Measurements from ENCODE around the gene B3GALT2. TPM values are rescaled to one million over a fixed set of nuclear protein-coding genes. Genes with fewer than 3 reads are reported as not detected.
"Not testable (repeated sequence)": the region's sequence is repeated elsewhere in the genome, so short reads cannot be mapped to it uniquely, and the experiment has no call there.

B3GALT2 gene
- total RNA-seq: 1 to 10 TPM; 6.0 to 7.1 TPM

DNA sequence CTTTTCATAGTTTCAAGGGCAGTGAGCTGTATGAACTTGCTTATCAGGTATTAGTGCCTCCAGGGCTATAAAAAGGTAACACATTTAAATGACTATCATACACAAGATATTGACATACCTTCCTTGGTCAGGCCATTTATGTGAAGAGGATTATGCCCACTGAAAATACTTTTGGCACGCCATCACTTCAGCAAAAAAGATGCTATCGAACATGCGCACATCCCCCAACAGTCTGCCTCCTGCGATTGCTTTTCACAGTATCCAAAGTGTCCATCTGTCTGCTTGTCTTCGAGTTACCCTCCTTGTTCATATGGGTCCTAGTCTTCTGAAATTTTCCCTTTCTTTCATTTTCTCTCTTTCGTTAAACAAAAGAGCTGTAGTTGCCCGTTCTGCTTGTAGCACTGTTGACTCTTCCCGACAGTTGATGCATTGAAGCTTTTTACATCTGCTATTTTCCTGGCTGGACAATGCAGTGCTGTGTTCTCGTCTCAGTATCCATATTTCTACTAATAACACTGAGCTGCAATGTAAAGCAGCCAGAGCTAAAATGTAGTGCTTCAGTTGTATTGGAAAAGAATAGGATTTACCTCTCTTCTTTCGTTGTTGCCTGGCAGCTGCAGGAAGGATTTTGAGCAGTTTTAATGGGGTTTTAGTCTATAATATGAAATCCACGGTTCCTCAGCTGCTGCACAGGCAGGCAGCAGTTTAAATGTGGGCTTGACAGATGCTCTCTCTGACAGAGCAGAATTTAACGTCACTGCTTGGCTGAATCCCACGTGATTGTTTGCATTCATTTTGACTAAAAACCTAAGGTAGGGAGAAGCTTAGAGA, at the start of gene B3GALT2:
Gene B3GALT2 (minus strand): TSS at position 713 of the 831 bp plus-strand sequence. CDS start 5,051 bp downstream, outside the sequence.
- POLR2A ChIA-PET: no interaction called here
- Mint-ChIP-seq H3K27me3 (no peaks in the 10 kb centered on the region), H3K9me3 (peaks cover 1% of the 10 kb centered on the region), H3K4me1 (peaks cover 19% of the 10 kb centered on the region), H3K27ac (no peak within 1 kb of the TSS), H3K36me3 (peaks cover 8% of the 10 kb centered on the region), H3K4me3 (peak within 1 kb of the TSS; percentile 38)
- DNase-seq: no peak
- ATAC-seq (ENCODE audit: low read depth): peak; percentile 60

DNA sequence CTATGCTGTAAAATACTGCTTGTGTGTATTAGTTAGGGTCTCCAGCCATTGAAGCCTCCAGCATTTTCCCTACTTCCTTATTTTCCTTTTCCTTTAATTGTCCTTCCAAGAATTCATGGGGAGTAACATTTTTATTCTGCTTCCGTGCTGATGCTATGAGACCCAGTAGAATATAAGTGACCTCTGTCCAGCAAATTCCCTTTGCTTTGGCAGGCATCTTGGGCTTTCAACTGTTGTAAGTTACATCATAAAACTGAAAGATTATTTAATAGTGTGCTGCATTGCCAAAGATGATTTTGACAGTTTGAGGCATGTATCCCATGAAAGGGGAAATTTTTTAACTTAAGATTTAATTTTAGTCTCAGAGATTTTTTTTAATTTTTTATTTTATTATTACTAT, 48.1 kb upstream of the B3GALT2 start:
- H3K4me1 Mint-ChIP-seq: peaks cover 2% of the 10 kb centered on the region
- H3K9me3 Mint-ChIP-seq: peaks cover 2% of the 10 kb centered on the region
- POLR2A ChIA-PET: no interaction called here
- no peak overlapping the region for H3K4me3 Mint-ChIP-seq
- H3K27ac Mint-ChIP-seq: no peak overlapping the region
- H3K27me3 Mint-ChIP-seq: no peaks in the 10 kb centered on the region
- DNase-seq: no peak
- no peak for ATAC-seq (ENCODE audit: low read depth)
- H3K36me3 Mint-ChIP-seq: peaks cover 48% of the 10 kb centered on the region

GRCh38 chr1:193231146-193231545, 44.7 kb upstream of the B3GALT2 start:
- H3K9me3 Mint-ChIP-seq; H3K4me3 Mint-ChIP-seq; H3K4me1 Mint-ChIP-seq; DNase-seq; ATAC-seq (ENCODE audit: low read depth); H3K27ac Mint-ChIP-seq; POLR2A ChIA-PET; H3K27me3 Mint-ChIP-seq: not testable (repeated sequence)
- H3K36me3 Mint-ChIP-seq: peaks cover 39% of the 10 kb centered on the region

GRCh38 chr1:193229136-193229535, 42.7 kb upstream of the B3GALT2 start:
- H3K9me3 Mint-ChIP-seq: peaks cover 5% of the 10 kb centered on the region
- ATAC-seq (ENCODE audit: low read depth): no peak
- POLR2A ChIA-PET: no interaction called here
- H3K36me3 Mint-ChIP-seq: peaks cover 41% of the 10 kb centered on the region
- H3K27me3 Mint-ChIP-seq: no peaks in the 10 kb centered on the region
- H3K27ac Mint-ChIP-seq: no peak overlapping the region
- no peak overlapping the region for H3K4me3 Mint-ChIP-seq
- no peak for DNase-seq
- no peaks in the 10 kb centered on the region for H3K4me1 Mint-ChIP-seq

DNA sequence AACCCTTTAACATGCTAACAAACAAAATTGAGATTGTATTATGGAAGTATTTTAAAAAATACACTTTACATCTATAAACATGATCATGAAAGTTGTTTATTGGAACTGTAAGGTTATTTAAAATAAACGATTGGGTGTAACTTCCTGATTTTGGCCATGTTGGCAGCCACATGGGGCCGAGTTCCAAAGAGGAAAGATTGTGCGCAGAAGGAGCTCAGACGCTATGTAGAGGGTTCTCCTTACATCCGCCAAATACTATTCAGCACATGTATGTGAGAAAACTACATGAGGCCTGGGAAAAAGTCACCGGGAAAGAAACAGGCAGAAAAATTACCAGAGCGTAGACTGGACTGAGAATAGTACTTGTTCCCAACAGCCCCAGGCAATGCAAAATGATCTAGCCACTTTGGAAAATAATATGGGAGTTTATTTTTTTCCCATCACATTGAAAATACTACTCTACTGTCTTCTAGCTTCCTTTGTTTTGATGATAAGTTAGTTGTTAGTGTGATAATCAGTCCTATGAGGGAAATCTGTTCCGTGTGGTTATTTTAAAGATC, 35.7 kb upstream of the B3GALT2 start:
- Mint-ChIP-seq H3K9me3 (peaks cover 7% of the 10 kb centered on the region), H3K4me1 (peaks cover 1% of the 10 kb centered on the region), H3K36me3 (peaks cover 45% of the 10 kb centered on the region), H3K4me3 (no peak overlapping the region), H3K27ac (no peak overlapping the region), H3K27me3 (no peaks in the 10 kb centered on the region)
- POLR2A ChIA-PET: no interaction called here
- DNase-seq (no peak), ATAC-seq (ENCODE audit: low read depth) (no peak)

DNA sequence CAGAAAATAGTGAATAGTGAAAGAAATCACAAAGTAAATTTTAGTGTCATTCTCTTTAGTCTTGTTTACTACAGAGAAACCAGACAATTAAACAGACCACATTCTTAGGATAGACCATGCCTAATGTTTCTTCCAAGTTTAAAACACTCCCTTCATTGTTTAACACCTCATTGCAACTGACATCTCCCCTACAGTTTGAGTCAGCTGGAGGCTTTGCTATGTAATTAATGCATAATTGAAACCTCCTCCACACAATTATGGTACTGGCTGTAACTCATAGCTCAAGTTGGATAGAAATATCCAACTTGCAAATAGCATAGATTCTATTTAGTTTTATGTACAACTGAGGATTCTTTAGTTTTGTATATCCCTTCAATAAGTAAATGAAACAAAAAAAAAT, 35.2 kb upstream of the B3GALT2 start:
- Mint-ChIP-seq H3K4me3 (no peak overlapping the region), H3K9me3 (peaks cover 7% of the 10 kb centered on the region), H3K27me3 (no peaks in the 10 kb centered on the region), H3K36me3 (peaks cover 45% of the 10 kb centered on the region), H3K4me1 (peaks cover 1% of the 10 kb centered on the region), H3K27ac (no peak overlapping the region)
- ATAC-seq (ENCODE audit: low read depth): no peak
- POLR2A ChIA-PET: no interaction called here
- no peak for DNase-seq

DNA sequence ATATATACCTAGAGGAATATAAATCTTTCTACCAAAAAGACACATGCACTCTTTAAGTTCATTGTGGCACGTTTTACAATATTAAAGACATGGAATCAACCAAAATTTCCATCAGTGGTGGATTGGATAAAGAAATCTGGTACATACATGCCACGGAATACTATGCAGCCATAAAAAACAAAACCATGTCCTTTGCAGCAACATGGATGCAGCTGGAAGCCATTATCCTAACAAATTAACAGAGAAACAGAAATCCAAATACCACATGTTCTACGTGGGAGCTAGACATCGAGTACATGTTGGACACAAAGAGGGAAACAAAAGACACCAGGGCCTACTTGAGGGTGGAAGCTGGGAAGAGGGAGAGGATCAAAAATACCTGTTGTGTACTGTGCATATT, 33.0 kb upstream of the B3GALT2 start:
- Mint-ChIP-seq H3K4me1 (peaks cover 1% of the 10 kb centered on the region), H3K27me3 (no peaks in the 10 kb centered on the region), H3K36me3 (peaks cover 42% of the 10 kb centered on the region), H3K27ac (peak overlapping the region; percentile 37), H3K4me3 (no peak overlapping the region), H3K9me3 (peaks cover 7% of the 10 kb centered on the region)
- ATAC-seq (ENCODE audit: low read depth) (no peak), DNase-seq (no peak)
- POLR2A ChIA-PET: no interaction called here

DNA sequence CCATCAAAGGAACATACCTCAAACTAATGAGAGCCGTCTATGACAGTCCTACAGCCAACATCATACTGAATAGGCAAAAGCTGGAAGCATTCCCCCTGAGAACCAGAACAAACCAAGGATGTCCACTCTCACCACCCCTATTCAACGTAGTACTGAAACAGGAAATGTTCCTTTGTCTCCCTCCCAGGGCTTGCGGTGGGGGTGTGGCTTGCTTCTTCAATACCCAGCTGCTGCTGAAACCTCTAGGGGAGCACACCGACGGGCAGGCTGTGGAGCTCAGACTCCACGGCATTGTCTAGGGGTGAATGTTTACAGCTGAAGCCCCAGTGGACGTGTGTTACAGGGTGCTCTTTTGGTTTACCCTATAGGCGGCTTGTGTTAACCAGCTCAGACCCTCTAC, 30.5 kb upstream of the B3GALT2 start:
- Mint-ChIP-seq H3K4me1 (peaks cover 1% of the 10 kb centered on the region), H3K27ac (no peak overlapping the region), H3K36me3 (peaks cover 51% of the 10 kb centered on the region), H3K4me3 (no peak overlapping the region), H3K27me3 (no peaks in the 10 kb centered on the region), H3K9me3 (peaks cover 10% of the 10 kb centered on the region)
- DNase-seq (no peak), ATAC-seq (ENCODE audit: low read depth) (no peak)
- POLR2A ChIA-PET: no interaction called here

DNA sequence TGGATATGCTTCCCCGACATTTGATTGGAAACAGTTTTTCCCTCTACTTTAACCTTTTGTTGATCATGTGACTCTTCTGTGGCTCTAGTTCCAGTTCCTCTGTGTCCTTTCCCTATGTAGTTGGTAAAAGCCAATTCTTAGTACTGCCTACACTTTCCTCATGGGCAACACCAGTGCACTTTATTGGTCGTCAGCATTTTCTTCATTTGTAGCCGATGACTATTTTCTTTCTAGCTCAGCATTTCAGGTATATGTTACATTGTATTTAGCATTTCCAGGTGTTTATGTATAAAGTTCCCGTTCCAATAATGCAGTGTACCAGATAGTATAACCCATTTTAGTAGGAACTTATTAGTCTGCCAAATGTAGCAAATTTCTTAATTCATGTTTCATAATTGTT, 27.6 kb upstream of the B3GALT2 start:
- POLR2A ChIA-PET: no interaction called here
- peaks cover 7% of the 10 kb centered on the region for H3K9me3 Mint-ChIP-seq
- H3K27ac Mint-ChIP-seq: no peak overlapping the region

DNA sequence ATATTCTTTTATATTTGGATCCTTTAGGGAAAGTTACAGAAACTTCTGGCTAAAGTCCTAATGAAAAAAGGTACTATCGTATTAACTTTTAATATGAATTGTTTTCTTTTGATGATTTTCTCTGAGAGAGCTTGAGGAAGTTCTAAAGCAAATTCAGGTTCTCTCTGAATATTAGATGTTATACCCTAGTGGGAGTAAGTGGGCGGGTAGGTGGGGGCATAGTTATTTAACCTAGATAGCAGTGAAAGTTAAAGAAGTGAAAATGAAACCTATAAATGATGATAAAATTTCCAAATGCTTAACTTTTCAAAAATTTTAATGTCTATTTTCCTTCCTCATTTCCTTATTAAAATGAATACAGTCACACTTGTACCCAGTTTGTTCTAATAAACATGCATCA, 26.2 kb upstream of the B3GALT2 start:
- H3K4me3 Mint-ChIP-seq: no peak overlapping the region
- peaks cover 69% of the 10 kb centered on the region for H3K36me3 Mint-ChIP-seq
- no peak for DNase-seq
- ATAC-seq (ENCODE audit: low read depth): no peak
- POLR2A ChIA-PET: no interaction called here
- peaks cover 13% of the 10 kb centered on the region for H3K4me1 Mint-ChIP-seq
- H3K27ac Mint-ChIP-seq: no peak overlapping the region
- peaks cover 9% of the 10 kb centered on the region for H3K9me3 Mint-ChIP-seq
- no peaks in the 10 kb centered on the region for H3K27me3 Mint-ChIP-seq

More for the DNA sequence above, 27.6 kb upstream of the B3GALT2 start:
- ATAC-seq (ENCODE audit: low read depth): no peak
- no peaks in the 10 kb centered on the region for H3K27me3 Mint-ChIP-seq
- peaks cover 65% of the 10 kb centered on the region for H3K36me3 Mint-ChIP-seq
- H3K4me3 Mint-ChIP-seq: no peak overlapping the region
- H3K4me1 Mint-ChIP-seq: peaks cover 13% of the 10 kb centered on the region
- DNase-seq: no peak

- POLR2A ChIA-PET: no interaction called here
- Mint-ChIP-seq H3K9me3 (peaks cover 15% of the 10 kb centered on the region), H3K36me3 (peaks cover 72% of the 10 kb centered on the region), H3K27me3 (no peaks in the 10 kb centered on the region), H3K27ac (no peak overlapping the region), H3K4me3 (no peak overlapping the region), H3K4me1 (peaks cover 13% of the 10 kb centered on the region)
- DNase-seq (no peak), ATAC-seq (ENCODE audit: low read depth) (peak; percentile 39)
Measured at GRCh38 chr1:193211539-193211938, 25.1 kb upstream of the B3GALT2 start.

GRCh38 chr1:193210996-193211395, 24.6 kb upstream of the B3GALT2 start:
- Mint-ChIP-seq H3K27me3 (no peaks in the 10 kb centered on the region), H3K36me3 (peaks cover 72% of the 10 kb centered on the region), H3K4me1 (peaks cover 13% of the 10 kb centered on the region), H3K9me3 (peaks cover 12% of the 10 kb centered on the region), H3K27ac (no peak overlapping the region), H3K4me3 (no peak overlapping the region)
- no peak for ATAC-seq (ENCODE audit: low read depth)
- DNase-seq: no peak
- POLR2A ChIA-PET: no interaction called here

DNA sequence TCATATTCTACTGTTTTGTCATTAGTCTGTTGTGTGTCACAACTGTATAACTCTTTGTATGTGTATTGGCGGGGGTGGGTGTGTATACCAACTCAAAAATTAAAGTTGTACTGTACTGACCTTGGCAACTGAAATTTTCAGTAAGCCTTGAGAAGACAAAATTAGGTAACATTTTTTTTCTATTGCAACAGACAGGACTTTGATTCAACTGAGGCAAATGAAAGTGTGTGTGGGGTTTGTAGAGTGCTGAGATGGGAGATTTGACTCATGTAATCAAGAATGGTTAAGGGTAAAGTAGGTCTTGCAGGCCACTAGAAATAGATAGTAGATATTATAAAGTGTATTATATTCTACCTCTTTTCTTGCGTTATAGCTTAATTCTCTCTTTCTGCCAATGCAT, 14.6 kb upstream of the B3GALT2 start:
- Mint-ChIP-seq H3K4me3 (no peak overlapping the region), H3K27me3 (no peaks in the 10 kb centered on the region), H3K27ac (no peak overlapping the region), H3K4me1 (peaks cover 4% of the 10 kb centered on the region), H3K36me3 (peaks cover 36% of the 10 kb centered on the region), H3K9me3 (peaks cover 6% of the 10 kb centered on the region)
- no peak for ATAC-seq (ENCODE audit: low read depth)
- no peak for DNase-seq
- POLR2A ChIA-PET: no interaction called here

- Mint-ChIP-seq H3K4me1 (peaks cover 7% of the 10 kb centered on the region), H3K4me3 (no peak overlapping the region), H3K36me3 (peaks cover 34% of the 10 kb centered on the region), H3K27me3 (no peaks in the 10 kb centered on the region), H3K27ac (no peak overlapping the region), H3K9me3 (peaks cover 3% of the 10 kb centered on the region)
- DNase-seq (no peak), ATAC-seq (ENCODE audit: low read depth) (no peak)
- POLR2A ChIA-PET: no interaction called here
Measured at GRCh38 chr1:193199940-193200339, 13.5 kb upstream of the B3GALT2 start.

Data from activated naive CD8-positive, alpha-beta T cell treated with anti-CD3 and anti-CD28 coated beads, Interleukin-2, amount 10 ng/mL, durations not matched to agents 7 days and 5 days (primary cell).